ENCODE data around the gene P2RX7.
A peak's percentile ranks its signal among the peaks of the same experiment; 100 is the strongest.
"Not testable (repeated sequence)": the region's sequence is repeated elsewhere in the genome, so short reads cannot be mapped to it uniquely, and the experiment has no call there.

Gene P2RX7

GRCh38 chr12:121139286-121139685 is 6.6 kb downstream of the P2RX7 start:
- no peak for DNase-seq

GRCh38 chr12:121142171-121142950 is 9.7 kb downstream of the P2RX7 start:
- no peak for DNase-seq

- DNase-seq: peak; percentile 51
Measured at GRCh38 chr12:121144416-121144914, 11.8 kb downstream of the P2RX7 start.

- peak; percentile 28 for DNase-seq
Measured at GRCh38 chr12:121145221-121145620, 12.5 kb downstream of the P2RX7 start.

- not testable (repeated sequence) for DNase-seq
Measured at GRCh38 chr12:121149289-121149688, 16.6 kb downstream of the P2RX7 start.

GRCh38 chr12:121154793-121155375 is 22.2 kb downstream of the P2RX7 start:
- no peak for DNase-seq

- DNase-seq: no peak
Measured at GRCh38 chr12:121156365-121156764, 23.7 kb downstream of the P2RX7 start.

GRCh38 chr12:121158085-121158484 is 25.4 kb downstream of the P2RX7 start:
- no peak for DNase-seq

- DNase-seq: not testable (repeated sequence)
Measured at GRCh38 chr12:121158728-121159351, 26.2 kb downstream of the P2RX7 start.

- DNase-seq: no peak
Measured at GRCh38 chr12:121159467-121160307, 27.0 kb downstream of the P2RX7 start.

- no peak for DNase-seq
Measured at GRCh38 chr12:121162384-121162783, 29.7 kb downstream of the P2RX7 start.

GRCh38 chr12:121162985-121163384 is 30.3 kb downstream of the P2RX7 start:
- no peak for DNase-seq

GRCh38 chr12:121164839-121165238 is 32.2 kb downstream of the P2RX7 start:
- not testable (repeated sequence) for DNase-seq

- DNase-seq: no peak
Measured at GRCh38 chr12:121165316-121165715, 32.6 kb downstream of the P2RX7 start.

GRCh38 chr12:121166356-121166755 is 33.7 kb downstream of the P2RX7 start:
- DNase-seq: no peak

GRCh38 chr12:121167232-121167820 is 34.6 kb downstream of the P2RX7 start:
- DNase-seq: no peak

- no peak for DNase-seq
Measured at GRCh38 chr12:121167951-121168350, 35.3 kb downstream of the P2RX7 start.

- DNase-seq: no peak
Measured at GRCh38 chr12:121170151-121170550, 37.5 kb downstream of the P2RX7 start.

GRCh38 chr12:121170611-121171260 is 38.1 kb downstream of the P2RX7 start:
- no peak for DNase-seq

GRCh38 chr12:121172145-121172544 is 39.5 kb downstream of the P2RX7 start:
- DNase-seq: no peak

GRCh38 chr12:121175383-121176119 is 42.9 kb downstream of the P2RX7 start:
- peak; percentile 40 for DNase-seq
